Spinal cord (tissue), 10 donors: ENCODE data around the gene PIP4P1. TPM values are rescaled to one million over a fixed set of nuclear protein-coding genes. Genes with fewer than 3 reads are reported as not detected.
"Not testable (repeated sequence)": the region's sequence is repeated elsewhere in the genome, so short reads cannot be mapped to it uniquely, and the experiment has no call there.

ENCODE experiments used
- DNase-seq, 6 donors: peaks; one replicate each; pipeline versions ENCODE4 v3.0.0 to v3.0.0-alpha.2; 2013 to 2015; ENCODE audit warnings: low spot score in 6 of 6, low read depth in 4 of 6
- H3K27ac ChIP-seq: one replicate; pipeline ENCODE4 v1.5.1; 2013; ENCODE audit warnings: low read depth, low read length, control low read depth
- H3K27me3 ChIP-seq: one replicate; pipeline ENCODE4 v1.6.1; 2013; ENCODE audit warnings: low read length; ENCODE audit not compliant: control insufficient read depth, insufficient read depth
- H3K36me3 ChIP-seq: one replicate; pipeline ENCODE4 v1.6.1; 2013; ENCODE audit warnings: low read length; ENCODE audit not compliant: control insufficient read depth, insufficient read depth
- H3K4me1 ChIP-seq: one replicate; pipeline ENCODE4 v1.6.1; 2013; ENCODE audit warnings: low read length; ENCODE audit not compliant: control insufficient read depth, insufficient read depth
- H3K4me3 ChIP-seq: one replicate; pipeline ENCODE4 v1.5.1; 2013; ENCODE audit warnings: low read depth, low read length, control low read depth
- H3K9me3 ChIP-seq: one replicate; pipeline ENCODE4 v1.6.1; 2013; ENCODE audit warnings: low read length; ENCODE audit not compliant: control insufficient read depth, insufficient read depth
- WGBS: methylation state at CpG from one replicate; pipeline ENCODE4 v1.1.5; 2013; ENCODE audit warnings: missing lambda C conversion rate; ENCODE audit not compliant: insufficient coverage; 5-methylcytosine and 5-hydroxymethylcytosine counted together
- polyA plus RNA-seq, 2 donors: library from polyadenylated mRNA; unstranded; fragments of 120-200 nt; gene quantifications; one replicate each; pipeline ENCODE4 v1.2.1, GENCODE V29; 2013; ENCODE audit not compliant: insufficient read length in 2 of 2
- total RNA-seq, 2 donors: library from RNA; depleted of rRNA in 1 of 2; stranded (reverse); fragments of 120-200 nt in 1 of 2; fragments of >200 nt in 1 of 2; gene quantifications; one replicate each; pipeline versions ENCODE4 v1.2.3 to v1.2.4, GENCODE V29; 2013 to 2014
- donor health status: healthy.

Gene PIP4P1
- total and polyA plus RNA-seq, 4 donors, result 25.8 to 64.4 (median 43.2) TPM

GRCh38 chr14:20460458-20461224 is 593 bp downstream of the PIP4P1 start:
- Histone ChIP-seq H3K9me3 (no peaks in the 10 kb centered on the region), H3K27me3 (no peaks in the 10 kb centered on the region), H3K4me1 (peaks cover 18% of the 10 kb centered on the region), H3K27ac (peak overlapping the region; percentile 85), H3K36me3 (peaks cover 30% of the 10 kb centered on the region), H3K4me3 (peak overlapping the region; percentile 75)
- 4% methylated on average over 27 of the region's 32 CpGs for WGBS
- DNase-seq, result peak in 1 of 6 donors; percentile 3

- peaks cover 30% of the 10 kb centered on the region for H3K36me3 ChIP-seq
- H3K27ac ChIP-seq, result no peak overlapping the region
- no peak for DNase-seq
- no peak overlapping the region for H3K4me3 ChIP-seq
- WGBS, result 57% methylated on average over 3 of the region's 8 CpGs
- no peaks in the 10 kb centered on the region for H3K27me3 ChIP-seq
- H3K4me1 ChIP-seq, result peaks cover 26% of the 10 kb centered on the region
- H3K9me3 ChIP-seq, result no peaks in the 10 kb centered on the region
Observed at GRCh38 chr14:20458031-20458789, 3.0 kb downstream of the PIP4P1 start.

GRCh38 chr14:20456971-20457370 is 4.3 kb downstream of the PIP4P1 start:
- no peaks in the 10 kb centered on the region for H3K9me3 ChIP-seq
- no peak for DNase-seq
- WGBS, result 80% methylated on average over 12 of the region's 13 CpGs
- H3K4me1 ChIP-seq, result peaks cover 27% of the 10 kb centered on the region
- no peak overlapping the region for H3K27ac ChIP-seq
- H3K27me3 ChIP-seq, result no peaks in the 10 kb centered on the region
- H3K36me3 ChIP-seq, result peaks cover 33% of the 10 kb centered on the region
- no peak overlapping the region for H3K4me3 ChIP-seq

- Histone ChIP-seq H3K27ac (peak overlapping the region; percentile 96), H3K27me3 (no peaks in the 10 kb centered on the region), H3K4me1 (peaks cover 23% of the 10 kb centered on the region), H3K4me3 (peak overlapping the region; percentile 84), H3K9me3 (no peaks in the 10 kb centered on the region), H3K36me3 (peaks cover 40% of the 10 kb centered on the region)
- 2% methylated on average over 32 of the region's 39 CpGs for WGBS
- no peak for DNase-seq
Observed at GRCh38 chr14:20455355-20456300, 5.6 kb downstream of the PIP4P1 start.

GRCh38 chr14:20454516-20455354 is 6.5 kb downstream of the PIP4P1 start, which contains the start of the genes APEX1 and OSGEP:
TSS of gene APEX1 (plus strand) at chr14:20455226. CDS start at chr14:20455646, 420 bp downstream.
TSS of gene OSGEP (minus strand) at chr14:20454812. CDS start at chr14:20454683, 129 bp downstream.
- under 1% methylated on average over 56 of the region's 56 CpGs for WGBS
- Histone ChIP-seq H3K9me3 (no peaks in the 10 kb centered on the region), H3K27me3 (no peaks in the 10 kb centered on the region), H3K27ac (peak within 1 kb of the TSS; percentile 96), H3K4me1 (peaks cover 17% of the 10 kb centered on the region), H3K4me3 (peak within 1 kb of the TSS; percentile 84), H3K36me3 (peaks cover 43% of the 10 kb centered on the region)
- peak; percentile 98 to 100 (median 100) for DNase-seq

GRCh38 chr14:20452831-20453230 is 8.4 kb downstream of the PIP4P1 start:
- DNase-seq, H3K4me3 ChIP-seq, H3K9me3 ChIP-seq, H3K27me3 ChIP-seq, H3K27ac ChIP-seq: not testable (repeated sequence)
- 100% methylated on average over 3 of the region's 8 CpGs for WGBS
- Histone ChIP-seq H3K4me1 (peaks cover 17% of the 10 kb centered on the region), H3K36me3 (peaks cover 40% of the 10 kb centered on the region)

GRCh38 chr14:20446889-20447288 is 14.3 kb downstream of the PIP4P1 start:
- 100% methylated on average over 3 of the region's 5 CpGs for WGBS
- Histone ChIP-seq H3K4me3 (no peak overlapping the region), H3K9me3 (no peaks in the 10 kb centered on the region), H3K36me3 (peaks cover 49% of the 10 kb centered on the region), H3K27ac (no peak overlapping the region), H3K4me1 (no peaks in the 10 kb centered on the region), H3K27me3 (no peaks in the 10 kb centered on the region)
- no peak for DNase-seq

- H3K9me3 ChIP-seq, H3K27ac ChIP-seq, H3K4me1 ChIP-seq, DNase-seq, H3K27me3 ChIP-seq, H3K4me3 ChIP-seq: not testable (repeated sequence)
- 100% methylated on average over 1 of the region's 4 CpGs for WGBS
- peaks cover 33% of the 10 kb centered on the region for H3K36me3 ChIP-seq
Observed at GRCh38 chr14:20443650-20444049, 17.6 kb downstream of the PIP4P1 start.
